Vagina (tissue), 2 donors: ENCODE results near the gene TAF4B. TPM values are rescaled to one million over a fixed set of nuclear protein-coding genes. Genes with fewer than 3 reads are reported as not detected.

Source experiments
- DNase-seq, 2 donors: peaks; one replicate each; pipeline ENCODE4 v3.0.0-alpha.2; 2017; ENCODE audit errors: extremely low spot score in 2 of 2
- H3K27ac ChIP-seq: fragments of 200-600 bp; sonication (generic); one replicate; pipeline ENCODE4 v1.5.1; 2019
- H3K27me3 ChIP-seq: fragments of 200-600 bp; sonication (generic); one replicate; pipeline ENCODE4 v1.5.1; 2019
- H3K36me3 ChIP-seq, 2 donors: fragments of 200-600 bp; sonication (generic); one replicate each; pipeline ENCODE4 v1.5.1; 2017 to 2019
- H3K4me1 ChIP-seq: fragments of 200-600 bp; sonication (generic); one replicate; pipeline ENCODE4 v1.5.1; 2019
- H3K4me3 ChIP-seq, 2 donors: fragments of 200-600 bp; sonication (generic); 1 replicate in 1 of 2; 2 replicates in 1 of 2; pipeline ENCODE4 v1.5.1; 2016 to 2019
- H3K9me3 ChIP-seq: fragments of 200-600 bp; sonication (generic); one replicate; pipeline ENCODE4 v1.5.1; 2019
- CTCF ChIP-seq, 3 experiments: fragments of 450-650 bp in 2 of 3; fragments of 200-600 bp in 1 of 3; sonication (generic) in 1 of 3; IDR thresholded peaks; one replicate each; pipeline ENCODE4 v1.5.1; 2017 to 2019; ENCODE audit warnings: antibody characterized with exemption in 3 of 3, mild to moderate bottlenecking in 2 of 3, moderate library complexity in 2 of 3
- POLR2A ChIP-seq, 2 donors: fragments of 450-650 bp; IDR thresholded peaks; one replicate each; pipeline ENCODE4 v1.6.1; 2017; ENCODE audit warnings: antibody characterized with exemption in 2 of 2, mild to moderate bottlenecking in 2 of 2, moderate library complexity in 2 of 2
- POLR2AphosphoS5 ChIP-seq, 2 donors: sonication (generic); formaldehyde crosslinking; IDR thresholded peaks; one replicate each; pipeline ENCODE4 v1.9.0; 2017; ENCODE audit warnings: antibody characterized with exemption in 2 of 2, mild to moderate bottlenecking in 2 of 2, low read depth in 1 of 2; ENCODE audit not compliant: insufficient read depth in 1 of 2
- intact Hi-C: fragments of 100-400 bp; cut with DNase I; formaldehyde crosslinking; loops from one replicate; pipeline ENCODE4 v1.15.1; 2023
- total RNA-seq: library from RNA; depleted of rRNA; stranded (reverse); fragments of >200 nt; gene quantifications from one replicate; pipeline ENCODE4 v1.2.3, GENCODE V29; 2016

TAF4B gene
- total RNA-seq, 1 donor from 2014 or later, result 16.0 TPM

- no peak for DNase-seq
- Histone ChIP-seq H3K27ac (no peak overlapping the region), H3K4me1 (peaks cover 7% of the 10 kb centered on the region), H3K36me3 (no peaks in the 10 kb centered on the region), H3K27me3 (no peaks in the 10 kb centered on the region), H3K9me3 (no peaks in the 10 kb centered on the region), H3K4me3 (no peak overlapping the region)
- intact Hi-C loops, result no loop called here
- TF ChIP-seq POLR2AphosphoS5 (IDR thresholded peaks at IDR 0.05; ENCODE audit: insufficient read depth in 1 of 2, low read depth in 1 of 2), result no peak
- no peak for TF ChIP-seq CTCF (IDR thresholded peaks at IDR 0.05)
- TF ChIP-seq POLR2A (IDR thresholded peaks at IDR 0.05), result no peak
Observed at GRCh38 chr18:26407736-26408601, 181.7 kb downstream of the TAF4B start.

- H3K27me3 ChIP-seq, result no peaks in the 10 kb centered on the region
- intact Hi-C loops, result no loop called here
- peaks cover 7% of the 10 kb centered on the region for H3K4me1 ChIP-seq
- TF ChIP-seq POLR2A (IDR thresholded peaks at IDR 0.05), result no peak
- TF ChIP-seq POLR2AphosphoS5 (IDR thresholded peaks at IDR 0.05; ENCODE audit: insufficient read depth in 1 of 2, low read depth in 1 of 2), result no peak
- no peak for TF ChIP-seq CTCF (IDR thresholded peaks at IDR 0.05)
- no peak for DNase-seq
- H3K4me3 ChIP-seq, result no peak overlapping the region
- no peaks in the 10 kb centered on the region for H3K36me3 ChIP-seq
- H3K9me3 ChIP-seq, result no peaks in the 10 kb centered on the region
- H3K27ac ChIP-seq, result no peak overlapping the region
Observed at GRCh38 chr18:26409091-26409490, 182.8 kb downstream of the TAF4B start.

- TF ChIP-seq POLR2AphosphoS5 (IDR thresholded peaks at IDR 0.05; ENCODE audit: insufficient read depth in 1 of 2, low read depth in 1 of 2) (no peak), POLR2A (IDR thresholded peaks at IDR 0.05) (no peak), CTCF (IDR thresholded peaks at IDR 0.05) (no peak)
- Histone ChIP-seq H3K9me3 (no peaks in the 10 kb centered on the region), H3K4me1 (no peaks in the 10 kb centered on the region), H3K36me3 (no peaks in the 10 kb centered on the region), H3K27me3 (no peaks in the 10 kb centered on the region), H3K4me3 (no peak overlapping the region), H3K27ac (no peak overlapping the region)
- DNase-seq, result no peak
- intact Hi-C loops, result no loop called here
Observed at GRCh38 chr18:26414901-26415440, 188.7 kb downstream of the TAF4B start.

GRCh38 chr18:26415631-26416030, 189.4 kb downstream of the TAF4B start:
- no peak for DNase-seq
- Histone ChIP-seq H3K27me3 (no peaks in the 10 kb centered on the region), H3K27ac (no peak overlapping the region), H3K4me3 (no peak overlapping the region), H3K4me1 (no peaks in the 10 kb centered on the region), H3K36me3 (no peaks in the 10 kb centered on the region), H3K9me3 (no peaks in the 10 kb centered on the region)
- TF ChIP-seq POLR2AphosphoS5 (IDR thresholded peaks at IDR 0.05; ENCODE audit: insufficient read depth in 1 of 2, low read depth in 1 of 2) (no peak), CTCF (IDR thresholded peaks at IDR 0.05) (no peak), POLR2A (IDR thresholded peaks at IDR 0.05) (no peak)
- intact Hi-C loops, result no loop called here

- H3K36me3 ChIP-seq, result no peaks in the 10 kb centered on the region
- intact Hi-C loops, result no loop called here
- TF ChIP-seq POLR2A (IDR thresholded peaks at IDR 0.05), result no peak
Observed at GRCh38 chr18:26416652-26417150, 190.5 kb downstream of the TAF4B start.

More at GRCh38 chr18:26416652-26417150, 190.5 kb downstream of the TAF4B start:
- Histone ChIP-seq H3K9me3 (no peaks in the 10 kb centered on the region), H3K27me3 (no peaks in the 10 kb centered on the region), H3K4me3 (no peak overlapping the region), H3K27ac (no peak overlapping the region), H3K4me1 (no peaks in the 10 kb centered on the region)
- DNase-seq, result peak in 1 of 2 donors; percentile 52
